ENCODE measurements around the gene NRBP1. TPM values are rescaled to one million over a fixed set of nuclear protein-coding genes. Genes with fewer than 3 reads are reported as not detected.

Gene NRBP1
- total and polyA plus RNA-seq, 2 experiments from 2014 or later, result 114 to 165 TPM

GRCh38 chr2:27409321-27410073 lies 18.9 kb upstream of the NRBP1 start, which contains the start of gene PPM1G:
TSS of gene PPM1G (minus strand) at chr2:27409591. CDS start at chr2:27409422, 169 bp downstream.
- Histone ChIP-seq H3K27me3 (no peaks in the 10 kb centered on the region), H3K27ac (peak within 1 kb of the TSS; percentile 90), H3K79me2 (peaks cover 46% of the 10 kb centered on the region), H4K20me1 (ENCODE audit: insufficient read depth, poor library complexity, severe bottlenecking) (peaks cover 3% of the 10 kb centered on the region), H3K9me3 (ENCODE audit: low read depth) (no peaks in the 10 kb centered on the region), H3K4me2 (peak within 1 kb of the TSS; percentile 84), H3K36me3 (replicated peaks; ENCODE audit: insufficient read depth, low read depth) (no peaks in the 10 kb centered on the region), H3K9me2 (replicated peaks; ENCODE audit: insufficient read depth) (no peaks in the 10 kb centered on the region), H3K4me1 (ENCODE audit: insufficient read depth) (peaks cover 3% of the 10 kb centered on the region), H3K4me3 (peak within 1 kb of the TSS; percentile 83), H2AFZ (peak within 1 kb of the TSS; percentile 85)
- TF ChIP-seq EZH2phosphoT487 (IDR thresholded peaks at IDR 0.05; ENCODE audit: low read depth, severe bottlenecking, unreplicated experiment) (no peak), CTCF (IDR thresholded peaks at IDR 0.05; ENCODE audit: poor library complexity) (no peak), EZH2 (IDR thresholded peaks at IDR 0.05; ENCODE audit: borderline replicate concordance) (no peak)
- WGBS (ENCODE audit: low lambda C conversion rate, missing lambda C conversion rate), result 3% methylated on average over 69 of the region's 82 CpGs
- peak; percentile 98 for DNase-seq (ENCODE audit: low spot score)

- no peaks in the 10 kb centered on the region for H3K27me3 ChIP-seq
- H3K9me2 ChIP-seq (replicated peaks; ENCODE audit: insufficient read depth), result no peaks in the 10 kb centered on the region
- 83% methylated on average over 9 of the region's 9 CpGs for WGBS (ENCODE audit: low lambda C conversion rate, missing lambda C conversion rate)
- H3K4me2 ChIP-seq, result no peak overlapping the region
- H3K27ac ChIP-seq, result no peak overlapping the region
- H3K9me3 ChIP-seq (ENCODE audit: low read depth), result no peaks in the 10 kb centered on the region
- H3K4me3 ChIP-seq, result no peak overlapping the region
- TF ChIP-seq CTCF (IDR thresholded peaks at IDR 0.05; ENCODE audit: poor library complexity), result no peak
- TF ChIP-seq EZH2 (IDR thresholded peaks at IDR 0.05; ENCODE audit: borderline replicate concordance), result no peak
- no peak for TF ChIP-seq EZH2phosphoT487 (IDR thresholded peaks at IDR 0.05; ENCODE audit: low read depth, severe bottlenecking, unreplicated experiment)
- DNase-seq (ENCODE audit: low spot score), result no peak
- H4K20me1 ChIP-seq (ENCODE audit: insufficient read depth, poor library complexity, severe bottlenecking), result no peaks in the 10 kb centered on the region
- H3K36me3 ChIP-seq (replicated peaks; ENCODE audit: insufficient read depth, low read depth), result no peaks in the 10 kb centered on the region
- H3K79me2 ChIP-seq, result peaks cover 16% of the 10 kb centered on the region
- no peak overlapping the region for H2AFZ ChIP-seq
- H3K4me1 ChIP-seq (ENCODE audit: insufficient read depth), result peaks cover 3% of the 10 kb centered on the region
These were observed 15.8 kb upstream of the NRBP1 start for GRCh38 chr2:27412419-27413152.

GRCh38 chr2:27416151-27416550 lies 12.3 kb upstream of the NRBP1 start:
- H3K4me1 ChIP-seq (ENCODE audit: insufficient read depth), result no peaks in the 10 kb centered on the region
- H3K79me2 ChIP-seq, result no peaks in the 10 kb centered on the region
- no peak overlapping the region for H3K27ac ChIP-seq
- no peaks in the 10 kb centered on the region for H4K20me1 ChIP-seq (ENCODE audit: insufficient read depth, poor library complexity, severe bottlenecking)
- TF ChIP-seq EZH2 (IDR thresholded peaks at IDR 0.05; ENCODE audit: borderline replicate concordance) (no peak), EZH2phosphoT487 (IDR thresholded peaks at IDR 0.05; ENCODE audit: low read depth, severe bottlenecking, unreplicated experiment) (no peak), CTCF (IDR thresholded peaks at IDR 0.05; ENCODE audit: poor library complexity) (no peak)
- WGBS (ENCODE audit: low lambda C conversion rate, missing lambda C conversion rate), result 93% methylated on average over 6 of the region's 6 CpGs
- H3K4me3 ChIP-seq, result no peak overlapping the region
- H3K9me2 ChIP-seq (replicated peaks; ENCODE audit: insufficient read depth), result no peaks in the 10 kb centered on the region
- H3K9me3 ChIP-seq (ENCODE audit: low read depth), result no peaks in the 10 kb centered on the region
- no peak for DNase-seq (ENCODE audit: low spot score)
- H3K36me3 ChIP-seq (replicated peaks; ENCODE audit: insufficient read depth, low read depth), result no peaks in the 10 kb centered on the region
- H2AFZ ChIP-seq, result no peak overlapping the region
- no peaks in the 10 kb centered on the region for H3K27me3 ChIP-seq
- no peak overlapping the region for H3K4me2 ChIP-seq
